Measurements from ENCODE around the gene MYO1H. TPM values are rescaled to one million over a fixed set of nuclear protein-coding genes. Genes with fewer than 3 reads are reported as not detected.
A peak's percentile ranks its signal among the peaks of the same experiment; 100 is the strongest.

MYO1H gene
- total RNA-seq, 2 experiments from 2014 or later, result not detected

- Mint-ChIP-seq H3K9me3 (no peaks in the 10 kb centered on the region), H3K27me3 (peaks cover 22% of the 10 kb centered on the region), H3K36me3 (ENCODE audit: low read depth) (no peaks in the 10 kb centered on the region), H3K27ac (peak overlapping the region; percentile 50), H3K4me1 (peaks cover 21% of the 10 kb centered on the region), H3K4me3 (peak overlapping the region; percentile 67)
- ChIA-PET POLR2A (no interaction called here), CTCF (no interaction called here)
- DNase-seq, result peak; percentile 26
Measured at GRCh38 chr12:109358154-109358869, 10.6 kb downstream of the MYO1H start.

- H3K9me3 Mint-ChIP-seq, result no peaks in the 10 kb centered on the region
- ChIA-PET CTCF (no interaction called here), POLR2A (no interaction called here)
- H3K4me3 Mint-ChIP-seq, result no peak overlapping the region
- no peaks in the 10 kb centered on the region for H3K36me3 Mint-ChIP-seq (ENCODE audit: low read depth)
- no peak for DNase-seq
- H3K27ac Mint-ChIP-seq, result no peak overlapping the region
- H3K27me3 Mint-ChIP-seq, result peaks cover 19% of the 10 kb centered on the region
- H3K4me1 Mint-ChIP-seq, result peaks cover 21% of the 10 kb centered on the region
Measured at GRCh38 chr12:109359131-109359690, 11.5 kb downstream of the MYO1H start.

DNA sequence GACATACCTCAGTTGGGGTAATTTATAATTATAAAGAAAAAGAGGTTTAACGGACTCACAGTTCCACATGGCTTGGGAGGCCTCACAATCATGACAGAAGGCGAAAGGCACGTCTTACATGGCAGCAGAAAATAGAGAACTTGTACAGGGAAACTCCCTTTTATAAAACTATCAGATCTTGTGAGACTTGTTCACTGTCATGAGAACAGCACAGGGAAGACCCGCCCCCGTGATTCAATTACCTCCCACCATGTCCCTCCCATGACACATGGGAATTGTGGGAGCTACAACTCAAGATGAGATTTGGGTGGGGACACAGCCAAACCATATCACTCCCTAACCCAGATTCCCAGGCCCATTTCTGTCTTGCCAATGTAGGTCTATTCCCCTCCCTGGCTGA lies 22.1 kb downstream of the MYO1H start:
- Mint-ChIP-seq H3K4me1 (no peaks in the 10 kb centered on the region), H3K27me3 (peaks cover 37% of the 10 kb centered on the region), H3K36me3 (ENCODE audit: low read depth) (no peaks in the 10 kb centered on the region), H3K9me3 (no peaks in the 10 kb centered on the region), H3K4me3 (no peak overlapping the region), H3K27ac (no peak overlapping the region)
- no peak for DNase-seq
- POLR2A ChIA-PET, result no interaction called here
- CTCF ChIA-PET, result no interaction called here

DNA sequence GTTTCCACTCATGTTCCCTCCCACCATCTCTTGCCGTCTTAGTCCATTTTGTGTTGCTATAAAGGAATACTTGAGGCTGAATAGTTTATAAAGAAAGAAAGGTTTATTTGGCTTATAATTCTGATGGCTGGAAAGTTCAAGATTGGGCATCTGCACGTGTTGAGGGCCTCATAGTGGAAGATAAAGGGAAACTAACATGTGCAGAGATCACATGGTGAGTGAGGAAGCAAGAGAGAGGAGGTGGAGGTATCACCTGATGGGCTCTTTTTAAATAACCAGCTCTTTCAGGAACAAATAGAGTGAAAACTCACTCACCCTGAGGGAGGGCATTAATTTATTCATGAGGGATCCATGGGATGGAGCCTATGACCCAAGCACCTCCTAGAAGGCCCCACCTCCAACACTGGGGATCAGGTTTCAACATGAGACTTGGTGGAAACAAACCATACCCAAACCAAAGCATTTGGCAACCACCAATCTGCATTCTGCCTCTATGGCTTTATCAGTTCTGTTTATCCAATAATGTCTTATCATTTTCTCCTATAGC lies 29.5 kb downstream of the MYO1H start:
- Mint-ChIP-seq H3K27ac (no peak overlapping the region), H3K36me3 (ENCODE audit: low read depth) (no peaks in the 10 kb centered on the region), H3K4me1 (no peaks in the 10 kb centered on the region), H3K27me3 (peaks cover 38% of the 10 kb centered on the region), H3K4me3 (no peak overlapping the region), H3K9me3 (no peaks in the 10 kb centered on the region)
- POLR2A ChIA-PET, result no interaction called here
- CTCF ChIA-PET, result interaction anchor here (3.1 kb wide), 1 partner anchor 10 kb away, joined by 10 read pairs; no protein-coding TSS in a partner anchor
- DNase-seq, result no peak

DNA sequence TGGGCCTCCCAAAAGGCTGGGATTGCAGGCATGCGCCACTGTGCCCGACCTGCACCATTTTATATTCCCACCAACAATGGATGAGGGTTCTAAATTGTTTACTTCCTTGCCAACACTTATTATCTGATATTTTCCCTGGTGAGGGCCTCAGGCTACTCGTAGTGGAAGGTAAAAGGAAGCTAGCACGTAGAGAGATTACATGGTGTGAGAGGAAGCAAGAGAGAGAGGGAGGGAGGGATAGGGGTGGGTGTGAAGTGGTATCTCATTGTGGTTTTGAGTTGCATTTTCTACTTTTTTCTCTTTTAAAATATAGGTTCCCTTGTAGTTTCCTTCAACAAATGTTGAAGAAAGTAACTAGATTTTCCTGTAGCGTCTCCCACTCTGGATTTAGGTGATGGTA lies 30.9 kb downstream of the MYO1H start:
- Mint-ChIP-seq H3K4me3 (no peak overlapping the region), H3K36me3 (ENCODE audit: low read depth) (no peaks in the 10 kb centered on the region), H3K9me3 (no peaks in the 10 kb centered on the region), H3K27me3 (peaks cover 41% of the 10 kb centered on the region), H3K4me1 (no peaks in the 10 kb centered on the region), H3K27ac (no peak overlapping the region)
- ChIA-PET CTCF (interaction anchor here (3.1 kb wide), 1 partner anchor 9 kb away, joined by 10 read pairs; no protein-coding TSS in a partner anchor), POLR2A (no interaction called here)
- no peak for DNase-seq

- no peaks in the 10 kb centered on the region for H3K4me1 Mint-ChIP-seq
- no peak for DNase-seq
- ChIA-PET CTCF (interaction anchor here (2.3 kb wide), 1 partner anchor 118 kb away, joined by 10 read pairs; no protein-coding TSS in a partner anchor), POLR2A (no interaction called here)
- H3K27ac Mint-ChIP-seq, result no peak overlapping the region
- H3K27me3 Mint-ChIP-seq, result peaks cover 56% of the 10 kb centered on the region
- H3K4me3 Mint-ChIP-seq, result no peak overlapping the region
- H3K36me3 Mint-ChIP-seq (ENCODE audit: low read depth), result no peaks in the 10 kb centered on the region
- no peaks in the 10 kb centered on the region for H3K9me3 Mint-ChIP-seq
Measured at GRCh38 chr12:109382031-109382430, 34.3 kb downstream of the MYO1H start.

- CTCF ChIA-PET, result interaction anchor here (1.1 to 2.3 kb wide), 3 partner anchors 9 to 120 kb away, joined by 4 to 10 read pairs (median 4); no protein-coding TSS in a partner anchor
- POLR2A ChIA-PET, result no interaction called here
Measured at GRCh38 chr12:109383240-109383639, 35.5 kb downstream of the MYO1H start.

GRCh38 chr12:109385339-109386058 lies 37.8 kb downstream of the MYO1H start:
- no peak for DNase-seq
- Mint-ChIP-seq H3K9me3 (peaks cover 4% of the 10 kb centered on the region), H3K27me3 (peaks cover 45% of the 10 kb centered on the region), H3K36me3 (ENCODE audit: low read depth) (no peaks in the 10 kb centered on the region), H3K27ac (no peak overlapping the region), H3K4me3 (no peak overlapping the region), H3K4me1 (no peaks in the 10 kb centered on the region)
- ChIA-PET CTCF (interaction anchor here (0.7 to 1.3 kb wide), 12 partner anchors 8 to 721 kb away, joined by 3 to 11 read pairs (median 4); partner anchors contain the start of gene MYO1H), POLR2A (no interaction called here)

More at GRCh38 chr12:109383240-109383639, 35.5 kb downstream of the MYO1H start:
- no peak for DNase-seq
- no peaks in the 10 kb centered on the region for H3K4me1 Mint-ChIP-seq
- peaks cover 4% of the 10 kb centered on the region for H3K9me3 Mint-ChIP-seq
- no peak overlapping the region for H3K4me3 Mint-ChIP-seq
- peaks cover 53% of the 10 kb centered on the region for H3K27me3 Mint-ChIP-seq
- H3K27ac Mint-ChIP-seq, result no peak overlapping the region
- H3K36me3 Mint-ChIP-seq (ENCODE audit: low read depth), result no peaks in the 10 kb centered on the region

GRCh38 chr12:109386059-109386433 lies 38.3 kb downstream of the MYO1H start:
- no peak for DNase-seq
- Mint-ChIP-seq H3K36me3 (ENCODE audit: low read depth) (no peaks in the 10 kb centered on the region), H3K4me1 (no peaks in the 10 kb centered on the region), H3K27me3 (peaks cover 42% of the 10 kb centered on the region), H3K9me3 (peaks cover 4% of the 10 kb centered on the region), H3K4me3 (no peak overlapping the region), H3K27ac (no peak overlapping the region)
- POLR2A ChIA-PET, result no interaction called here
- CTCF ChIA-PET, result interaction anchor here (0.9 to 2.8 kb wide), 10 partner anchors 8 to 274 kb away, joined by 3 to 11 read pairs (median 6); partner anchors contain the start of gene MYO1H

DNA sequence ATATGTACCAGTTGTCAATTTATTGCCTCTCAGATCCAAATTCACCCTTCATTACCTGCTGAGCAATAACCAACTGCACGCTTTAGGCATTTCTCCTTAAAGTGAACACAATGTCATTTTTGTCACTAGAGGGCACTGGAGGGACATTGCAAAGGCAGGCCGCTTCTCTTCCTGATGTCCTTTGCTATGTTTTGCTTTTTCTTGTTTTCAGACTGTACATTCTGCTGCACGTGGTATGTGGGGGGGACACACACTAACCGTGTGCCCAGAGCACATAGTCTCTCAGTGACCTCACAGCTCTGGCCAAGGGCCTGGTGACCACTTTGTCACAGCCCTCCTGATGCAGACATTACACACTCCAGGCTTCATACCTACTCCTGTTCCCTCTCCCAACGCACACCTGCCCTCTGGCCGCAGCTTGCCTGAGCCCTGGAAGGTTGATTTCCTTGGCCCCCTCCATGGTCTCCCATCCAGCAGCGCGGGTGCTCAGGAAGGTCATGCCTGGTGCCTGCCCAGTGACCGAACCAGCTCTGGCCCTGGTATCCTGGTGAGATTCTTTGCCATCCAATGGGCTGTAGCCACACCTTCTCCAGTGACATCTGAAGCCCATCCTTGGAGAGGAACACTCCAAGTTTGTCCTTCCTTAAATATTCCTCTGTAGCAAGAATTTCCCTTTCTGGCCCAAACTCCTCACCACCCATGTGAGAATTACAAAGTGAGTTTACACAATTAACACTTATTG lies 39.9 kb downstream of the MYO1H start:
- peaks cover 4% of the 10 kb centered on the region for H3K9me3 Mint-ChIP-seq
- H3K27ac Mint-ChIP-seq, result no peak overlapping the region
- no peak overlapping the region for H3K4me3 Mint-ChIP-seq
- peaks cover 47% of the 10 kb centered on the region for H3K27me3 Mint-ChIP-seq
- ChIA-PET POLR2A (no interaction called here), CTCF (interaction anchor here (1.2 to 2.8 kb wide), 7 partner anchors 8 to 125 kb away, joined by 4 to 10 read pairs (median 5); no protein-coding TSS in a partner anchor)
- no peaks in the 10 kb centered on the region for H3K36me3 Mint-ChIP-seq (ENCODE audit: low read depth)
- H3K4me1 Mint-ChIP-seq, result no peaks in the 10 kb centered on the region
- DNase-seq, result no peak

DNA sequence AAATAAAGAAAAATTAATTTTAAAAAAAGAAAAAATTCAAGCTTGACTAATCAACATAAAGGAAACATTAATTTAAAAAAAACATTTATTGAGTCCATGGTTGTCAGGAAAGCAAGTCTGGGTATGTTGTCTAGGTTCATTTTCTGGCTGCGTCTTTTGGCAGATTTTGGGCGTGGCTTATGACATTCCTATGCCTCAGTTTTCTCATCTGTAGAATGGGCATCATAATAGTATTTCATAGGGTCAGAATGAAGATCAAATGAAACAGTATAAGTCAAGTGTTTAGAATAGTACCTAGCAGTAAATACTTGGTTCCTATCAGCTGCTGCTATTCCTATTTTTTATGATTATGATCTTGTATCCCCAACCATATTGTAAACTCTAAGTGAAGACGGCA lies 40.5 kb downstream of the MYO1H start:
- Mint-ChIP-seq H3K27me3 (peaks cover 46% of the 10 kb centered on the region), H3K36me3 (ENCODE audit: low read depth) (no peaks in the 10 kb centered on the region), H3K4me1 (no peaks in the 10 kb centered on the region), H3K9me3 (peaks cover 4% of the 10 kb centered on the region), H3K27ac (no peak overlapping the region), H3K4me3 (no peak overlapping the region)
- ChIA-PET POLR2A (no interaction called here), CTCF (interaction anchor here (2.0 to 2.8 kb wide), 2 partner anchors 10 to 126 kb away, joined by 4 to 10 read pairs; no protein-coding TSS in a partner anchor)
- DNase-seq, result no peak

- no peak for DNase-seq
- ChIA-PET POLR2A (no interaction called here), CTCF (interaction anchor here (1.0 to 2.8 kb wide), 7 partner anchors 10 to 277 kb away, joined by 3 to 10 read pairs (median 4); no protein-coding TSS in a partner anchor)
- Mint-ChIP-seq H3K4me1 (no peaks in the 10 kb centered on the region), H3K36me3 (ENCODE audit: low read depth) (no peaks in the 10 kb centered on the region), H3K9me3 (peaks cover 4% of the 10 kb centered on the region), H3K27me3 (peaks cover 41% of the 10 kb centered on the region), H3K4me3 (no peak overlapping the region), H3K27ac (no peak overlapping the region)
Measured at GRCh38 chr12:109389146-109389545, 41.4 kb downstream of the MYO1H start.
